ENCODE results near the gene OSMR. TPM values are rescaled to one million over a fixed set of nuclear protein-coding genes. Genes with fewer than 3 reads are reported as not detected.

OSMR gene
- total RNA-seq, 1 donor from 2014 or later: not detected

DNA sequence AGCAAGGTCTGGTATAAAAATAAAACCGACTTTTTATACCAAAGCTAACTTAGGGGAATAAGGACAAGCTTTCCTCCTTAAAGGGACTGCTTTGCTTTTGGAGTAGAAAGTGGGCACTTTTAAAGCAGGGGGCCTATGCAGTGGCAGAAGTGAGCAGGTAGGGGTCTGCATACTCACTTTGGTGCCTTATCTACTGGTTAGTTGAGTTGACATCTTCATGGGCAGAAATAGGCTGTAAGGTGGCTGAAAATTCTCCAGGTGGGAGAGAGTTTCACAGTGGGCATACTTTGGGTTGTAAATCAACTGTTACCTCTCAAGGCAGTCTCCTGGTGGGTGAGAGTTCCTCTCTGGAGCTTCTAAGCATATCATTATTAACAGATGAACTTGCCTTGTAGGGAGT lies 24.8 kb downstream of the OSMR start:
- no peak overlapping the region for H3K27ac Mint-ChIP-seq (ENCODE audit: unreplicated experiment)
- DNase-seq: no peak
- no peak overlapping the region for H3K4me3 Mint-ChIP-seq (ENCODE audit: unreplicated experiment)
- H3K36me3 Mint-ChIP-seq (ENCODE audit: unreplicated experiment): no peaks in the 10 kb centered on the region
- H3K27me3 Mint-ChIP-seq (ENCODE audit: unreplicated experiment): no peaks in the 10 kb centered on the region
- TF ChIP-seq, protein P1, sequence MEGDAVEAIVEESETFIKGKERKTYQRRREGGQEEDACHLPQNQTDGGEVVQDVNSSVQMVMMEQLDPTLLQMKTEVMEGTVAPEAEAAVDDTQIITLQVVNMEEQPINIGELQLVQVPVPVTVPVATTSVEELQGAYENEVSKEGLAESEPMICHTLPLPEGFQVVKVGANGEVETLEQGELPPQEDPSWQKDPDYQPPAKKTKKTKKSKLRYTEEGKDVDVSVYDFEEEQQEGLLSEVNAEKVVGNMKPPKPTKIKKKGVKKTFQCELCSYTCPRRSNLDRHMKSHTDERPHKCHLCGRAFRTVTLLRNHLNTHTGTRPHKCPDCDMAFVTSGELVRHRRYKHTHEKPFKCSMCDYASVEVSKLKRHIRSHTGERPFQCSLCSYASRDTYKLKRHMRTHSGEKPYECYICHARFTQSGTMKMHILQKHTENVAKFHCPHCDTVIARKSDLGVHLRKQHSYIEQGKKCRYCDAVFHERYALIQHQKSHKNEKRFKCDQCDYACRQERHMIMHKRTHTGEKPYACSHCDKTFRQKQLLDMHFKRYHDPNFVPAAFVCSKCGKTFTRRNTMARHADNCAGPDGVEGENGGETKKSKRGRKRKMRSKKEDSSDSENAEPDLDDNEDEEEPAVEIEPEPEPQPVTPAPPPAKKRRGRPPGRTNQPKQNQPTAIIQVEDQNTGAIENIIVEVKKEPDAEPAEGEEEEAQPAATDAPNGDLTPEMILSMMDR (IDR thresholded peaks at IDR 0.05; ENCODE audit: partially characterized antibody, unreplicated experiment): no peak
- no peaks in the 10 kb centered on the region for H3K4me1 Mint-ChIP-seq (ENCODE audit: low read depth, unreplicated experiment)
- no peaks in the 10 kb centered on the region for H3K9me3 Mint-ChIP-seq (ENCODE audit: unreplicated experiment)

DNA sequence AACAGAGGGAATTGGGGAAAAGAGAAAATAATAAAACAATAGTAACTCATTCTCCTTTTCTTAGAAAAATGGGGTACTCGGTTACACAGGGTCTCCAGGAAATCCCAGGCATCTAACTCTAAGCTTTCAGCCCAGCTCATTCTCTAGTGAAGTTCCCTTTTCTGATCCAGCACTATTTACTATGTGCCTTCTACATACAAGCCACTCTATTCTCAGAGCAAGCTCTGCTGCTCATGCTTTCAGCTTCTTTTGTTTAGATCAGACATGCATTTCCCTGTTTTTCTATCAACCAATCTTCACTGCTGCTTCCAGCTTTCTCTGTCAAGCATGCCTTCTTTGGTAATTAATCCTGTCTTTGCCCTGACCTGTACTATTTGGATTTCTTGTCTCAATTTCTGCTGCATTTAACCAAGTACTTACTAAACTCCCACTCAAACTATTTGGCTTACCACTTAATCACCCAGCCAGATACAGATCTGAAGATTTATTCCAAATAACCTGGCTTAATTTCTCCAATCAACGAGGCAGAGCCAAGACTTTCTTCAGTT lies 25.3 kb downstream of the OSMR start:
- DNase-seq: no peak
- H3K27me3 Mint-ChIP-seq (ENCODE audit: unreplicated experiment): no peaks in the 10 kb centered on the region
- H3K4me1 Mint-ChIP-seq (ENCODE audit: low read depth, unreplicated experiment): no peaks in the 10 kb centered on the region
- TF ChIP-seq, protein P1 (IDR thresholded peaks at IDR 0.05; ENCODE audit: partially characterized antibody, unreplicated experiment): no peak
- H3K27ac Mint-ChIP-seq (ENCODE audit: unreplicated experiment): no peak overlapping the region
- no peaks in the 10 kb centered on the region for H3K36me3 Mint-ChIP-seq (ENCODE audit: unreplicated experiment)
- H3K4me3 Mint-ChIP-seq (ENCODE audit: unreplicated experiment): no peak overlapping the region
- H3K9me3 Mint-ChIP-seq (ENCODE audit: unreplicated experiment): no peaks in the 10 kb centered on the region

DNA sequence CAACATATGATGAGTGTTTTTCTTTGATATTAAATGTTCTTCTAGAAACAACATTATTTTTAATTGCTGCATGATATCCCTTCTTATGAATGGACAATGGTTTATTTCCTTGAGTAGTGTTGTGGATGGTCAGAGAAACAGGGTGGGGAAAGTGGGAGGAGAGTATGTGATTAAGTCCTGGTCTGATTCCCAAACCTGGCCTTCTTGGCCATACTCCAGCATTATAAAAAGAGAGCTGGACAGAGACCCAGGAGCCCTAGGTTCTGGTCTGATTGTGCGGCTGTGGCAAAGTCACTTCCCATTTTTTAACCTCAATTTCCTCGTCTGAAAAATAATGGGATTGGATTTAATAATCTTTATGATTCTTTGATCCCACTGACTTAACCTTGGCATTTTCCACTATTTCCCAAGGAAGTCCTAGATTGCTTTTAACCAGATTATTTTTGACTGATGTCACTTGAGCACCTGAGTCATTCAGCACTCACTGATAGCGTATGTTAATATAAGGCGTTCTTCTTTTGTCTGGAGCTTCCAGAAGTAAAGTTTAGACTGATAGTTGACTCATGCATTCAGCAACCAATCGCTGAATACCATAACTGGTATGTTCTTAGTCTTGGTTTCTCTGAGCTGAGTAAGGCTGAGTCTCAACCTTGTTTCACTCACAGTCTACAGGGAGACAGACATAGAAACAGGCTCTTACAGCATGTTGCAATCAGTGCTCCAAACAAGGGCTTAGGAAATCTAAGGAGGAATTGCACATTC lies 26.2 kb downstream of the OSMR start:
- no peaks in the 10 kb centered on the region for H3K9me3 Mint-ChIP-seq (ENCODE audit: unreplicated experiment)
- no peaks in the 10 kb centered on the region for H3K36me3 Mint-ChIP-seq (ENCODE audit: unreplicated experiment)
- H3K4me3 Mint-ChIP-seq (ENCODE audit: unreplicated experiment): no peak overlapping the region
- TF ChIP-seq, protein P1 (IDR thresholded peaks at IDR 0.05; ENCODE audit: partially characterized antibody, unreplicated experiment): no peak
- H3K4me1 Mint-ChIP-seq (ENCODE audit: low read depth, unreplicated experiment): no peaks in the 10 kb centered on the region
- no peaks in the 10 kb centered on the region for H3K27me3 Mint-ChIP-seq (ENCODE audit: unreplicated experiment)
- no peak overlapping the region for H3K27ac Mint-ChIP-seq (ENCODE audit: unreplicated experiment)
- DNase-seq: no peak

DNA sequence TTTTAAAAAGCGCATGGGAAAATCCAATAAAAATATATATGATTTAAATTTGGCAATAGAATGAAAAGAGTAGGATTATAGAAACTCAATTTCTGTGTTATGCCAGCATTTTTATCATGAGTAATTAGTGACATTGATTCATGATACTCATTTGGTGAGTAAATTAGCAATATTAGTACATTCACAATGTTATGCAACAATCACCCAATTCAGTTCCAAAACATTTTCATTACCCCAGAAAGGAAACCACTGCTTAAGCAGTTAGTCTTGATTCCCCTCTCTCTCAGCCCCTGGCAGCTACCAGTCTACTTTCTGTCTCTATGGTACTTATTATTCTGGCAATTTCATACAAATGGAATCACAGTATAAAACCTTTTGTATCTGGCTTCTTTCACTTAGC lies 27.0 kb downstream of the OSMR start:
- Mint-ChIP-seq H3K27ac (ENCODE audit: unreplicated experiment) (no peak overlapping the region), H3K4me3 (ENCODE audit: unreplicated experiment) (no peak overlapping the region), H3K27me3 (ENCODE audit: unreplicated experiment) (no peaks in the 10 kb centered on the region), H3K4me1 (ENCODE audit: low read depth, unreplicated experiment) (no peaks in the 10 kb centered on the region), H3K9me3 (ENCODE audit: unreplicated experiment) (no peaks in the 10 kb centered on the region), H3K36me3 (ENCODE audit: unreplicated experiment) (no peaks in the 10 kb centered on the region)
- no peak for DNase-seq
- TF ChIP-seq, protein P1 (IDR thresholded peaks at IDR 0.05; ENCODE audit: partially characterized antibody, unreplicated experiment): no peak

DNA sequence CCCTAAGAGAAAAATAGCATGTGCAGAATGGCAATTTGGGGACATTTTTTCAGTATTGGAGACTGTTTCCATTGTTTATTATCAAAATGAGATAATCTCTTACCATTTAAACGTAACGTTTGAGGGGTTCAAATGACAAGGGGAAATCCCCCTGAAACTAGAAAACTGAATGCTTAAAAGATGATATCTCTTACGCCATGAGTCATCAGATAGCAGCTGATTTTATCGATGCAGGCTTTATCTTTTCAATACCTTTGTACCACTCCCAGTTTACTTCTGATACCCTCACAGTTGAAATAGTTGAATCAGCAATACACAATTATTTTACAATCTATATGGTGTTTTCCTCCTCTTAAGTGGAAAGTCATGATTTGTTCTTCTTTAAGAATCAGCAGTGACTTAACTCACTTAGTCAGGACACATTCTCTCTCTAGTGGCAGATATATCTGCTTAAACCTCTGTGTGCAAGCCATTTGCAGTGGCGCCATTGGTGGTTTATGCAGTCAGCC lies 29.2 kb downstream of the OSMR start:
- H3K4me3 Mint-ChIP-seq (ENCODE audit: unreplicated experiment): no peak overlapping the region
- TF ChIP-seq, protein P1 (IDR thresholded peaks at IDR 0.05; ENCODE audit: partially characterized antibody, unreplicated experiment): no peak
- H3K27me3 Mint-ChIP-seq (ENCODE audit: unreplicated experiment): peaks cover 3% of the 10 kb centered on the region
- H3K27ac Mint-ChIP-seq (ENCODE audit: unreplicated experiment): no peak overlapping the region
- DNase-seq: no peak
- peaks cover 1% of the 10 kb centered on the region for H3K9me3 Mint-ChIP-seq (ENCODE audit: unreplicated experiment)
- H3K4me1 Mint-ChIP-seq (ENCODE audit: low read depth, unreplicated experiment): no peaks in the 10 kb centered on the region
- no peaks in the 10 kb centered on the region for H3K36me3 Mint-ChIP-seq (ENCODE audit: unreplicated experiment)

All from glutamatergic neuron (in vitro differentiated cells).